WTC11 (cell line): Measurements from ENCODE around the gene TRIB2.

Experiments used
- AFF4 ChIP-seq: sonication (generic); formaldehyde crosslinking; IDR thresholded peaks from 2 replicates; pipeline ENCODE4 v1.8.1; 2023; ENCODE audit warnings: mild to moderate bottlenecking, missing genetic modification reagents, borderline replicate concordance
- CTCF ChIP-seq: fragments of 200-600 bp; IDR thresholded peaks from 2 replicates; pipeline ENCODE4 v1.8.0; 2022; ENCODE audit warnings: antibody characterized with exemption
- NR3C1 ChIP-seq: sonication (generic); formaldehyde crosslinking; conservative IDR thresholded peaks from 2 replicates; pipeline ENCODE4 v1.8.1; 2023; ENCODE audit warnings: low read depth, mild to moderate bottlenecking, missing genetic modification reagents

GRCh38 chr2:12764075-12764730, 47.5 kb downstream of the TRIB2 start:
- TF ChIP-seq AFF4 (no peak), CTCF (no peak), NR3C1 (CRISPR knock-in tag) (no peak)
